HG02938 (cell line): ENCODE results near the gene TNS3.

Source experiments
- ATAC-seq: cut with Tn5 transposase; IDR thresholded peaks from one replicate; pipeline ENCODE4 v1.9.1; 2021; ENCODE audit warnings: mild to moderate bottlenecking, moderate library complexity; ENCODE audit not compliant: unreplicated experiment

The TNS3 gene

GRCh38 chr7:47526466-47526865, 55.4 kb downstream of the TNS3 start:
- ATAC-seq, result no peak

- ATAC-seq, result no peak
Measured at GRCh38 chr7:47525066-47525623, 56.8 kb downstream of the TNS3 start.

- ATAC-seq, result no peak
Measured at GRCh38 chr7:47523401-47523800, 58.5 kb downstream of the TNS3 start.

- ATAC-seq, result no peak
Measured at GRCh38 chr7:47521816-47522561, 59.9 kb downstream of the TNS3 start.

- no peak for ATAC-seq
Measured at GRCh38 chr7:47521011-47521795, 60.7 kb downstream of the TNS3 start.

- ATAC-seq, result no peak
Measured at GRCh38 chr7:47520406-47520805, 61.5 kb downstream of the TNS3 start.

- ATAC-seq, result no peak
Measured at GRCh38 chr7:47518827-47519226, 63.1 kb downstream of the TNS3 start.

- ATAC-seq, result no peak
Measured at GRCh38 chr7:47517821-47518480, 64.0 kb downstream of the TNS3 start.

GRCh38 chr7:47516985-47517600, 64.8 kb downstream of the TNS3 start:
- no peak for ATAC-seq

- no peak for ATAC-seq
Measured at GRCh38 chr7:47516386-47516785, 65.5 kb downstream of the TNS3 start.

- ATAC-seq, result no peak
Measured at GRCh38 chr7:47515305-47515834, 66.5 kb downstream of the TNS3 start.

- ATAC-seq, result no peak
Measured at GRCh38 chr7:47514818-47515217, 67.1 kb downstream of the TNS3 start.

- ATAC-seq, result no peak
Measured at GRCh38 chr7:47514367-47514766, 67.5 kb downstream of the TNS3 start.

- ATAC-seq, result no peak
Measured at GRCh38 chr7:47513741-47514241, 68.1 kb downstream of the TNS3 start.

GRCh38 chr7:47512481-47513176, 69.3 kb downstream of the TNS3 start:
- ATAC-seq, result no peak

- ATAC-seq, result no peak
Measured at GRCh38 chr7:47511699-47512370, 70.1 kb downstream of the TNS3 start.

GRCh38 chr7:47510786-47511185, 71.1 kb downstream of the TNS3 start:
- ATAC-seq, result no peak

- ATAC-seq, result no peak
Measured at GRCh38 chr7:47510192-47510591, 71.7 kb downstream of the TNS3 start.

GRCh38 chr7:47509571-47509970, 72.3 kb downstream of the TNS3 start:
- no peak for ATAC-seq
